ENCODE measurements around the gene SCARB2. TPM values are rescaled to one million over a fixed set of nuclear protein-coding genes. Genes with fewer than 3 reads are reported as not detected.

The SCARB2 gene
- total and polyA plus RNA-seq, 2 of the 4 experiments (the other 2 are of a cell fraction), result 69.2 to 102 TPM

DNA sequence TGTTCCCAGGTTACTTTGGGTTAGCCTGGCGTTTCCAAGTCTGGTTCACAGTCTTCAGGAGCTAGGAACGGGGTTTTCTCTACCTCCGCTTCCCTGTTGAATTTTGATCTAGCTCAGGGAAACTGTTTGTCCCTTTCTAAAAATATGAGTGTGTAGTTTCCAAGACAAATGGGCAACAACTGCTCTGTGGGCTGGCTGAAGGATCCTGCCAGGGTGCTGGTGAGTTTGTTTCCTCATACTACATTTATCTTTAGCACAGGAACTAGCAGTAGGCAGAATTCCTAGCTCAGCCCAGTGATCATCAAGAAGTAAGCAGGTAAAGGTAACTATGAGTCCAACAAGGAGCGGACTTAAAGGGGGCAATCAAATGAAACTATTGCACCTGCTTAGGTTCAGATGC lies 24.6 kb upstream of the SCARB2 start:
- no peaks in the 10 kb centered on the region for H3K4me1 ChIP-seq (ENCODE audit: control insufficient read depth, insufficient read depth, low read length)
- intact Hi-C loops (cut with micrococcal nuclease), result no loop called here
- no peak overlapping the region for H3K23ac ChIP-seq (ENCODE audit: low read depth, low read length)
- no peaks in the 10 kb centered on the region for H4K20me1 ChIP-seq (ENCODE audit: insufficient read depth, low read length)
- no peaks in the 10 kb centered on the region for H3K79me1 ChIP-seq (ENCODE audit: low read depth in 1 of 2, low read length in 2 of 2)
- no TSS peak for BruUV-seq (replicated peaks)
- H2BK5ac ChIP-seq (ENCODE audit: low read depth, low read length, poor library complexity, severe bottlenecking), result no peak overlapping the region
- H3K9ac ChIP-seq (ENCODE audit: low read depth, low read length), result no peak overlapping the region
- no peak overlapping the region for H3K4me3 ChIP-seq (ENCODE audit: insufficient read depth, low read depth, low read length)
- no peak overlapping the region for H3K56ac ChIP-seq (ENCODE audit: extremely low read depth, insufficient read depth, low read length)
- ATAC-seq (ENCODE audit: low read depth) (no peak), DNase-seq (no peak)
- dilution Hi-C loops (cut with HindIII; ENCODE audit: low sequenced_read_pairs, unreplicated experiment), result no loop called here
- TF ChIP-seq, protein P1, sequence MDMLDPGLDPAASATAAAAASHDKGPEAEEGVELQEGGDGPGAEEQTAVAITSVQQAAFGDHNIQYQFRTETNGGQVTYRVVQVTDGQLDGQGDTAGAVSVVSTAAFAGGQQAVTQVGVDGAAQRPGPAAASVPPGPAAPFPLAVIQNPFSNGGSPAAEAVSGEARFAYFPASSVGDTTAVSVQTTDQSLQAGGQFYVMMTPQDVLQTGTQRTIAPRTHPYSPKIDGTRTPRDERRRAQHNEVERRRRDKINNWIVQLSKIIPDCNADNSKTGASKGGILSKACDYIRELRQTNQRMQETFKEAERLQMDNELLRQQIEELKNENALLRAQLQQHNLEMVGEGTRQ (IDR thresholded peaks at IDR 0.05; ENCODE audit: low read depth, low read length), result no peak
- TF ChIP-seq, protein P2, sequence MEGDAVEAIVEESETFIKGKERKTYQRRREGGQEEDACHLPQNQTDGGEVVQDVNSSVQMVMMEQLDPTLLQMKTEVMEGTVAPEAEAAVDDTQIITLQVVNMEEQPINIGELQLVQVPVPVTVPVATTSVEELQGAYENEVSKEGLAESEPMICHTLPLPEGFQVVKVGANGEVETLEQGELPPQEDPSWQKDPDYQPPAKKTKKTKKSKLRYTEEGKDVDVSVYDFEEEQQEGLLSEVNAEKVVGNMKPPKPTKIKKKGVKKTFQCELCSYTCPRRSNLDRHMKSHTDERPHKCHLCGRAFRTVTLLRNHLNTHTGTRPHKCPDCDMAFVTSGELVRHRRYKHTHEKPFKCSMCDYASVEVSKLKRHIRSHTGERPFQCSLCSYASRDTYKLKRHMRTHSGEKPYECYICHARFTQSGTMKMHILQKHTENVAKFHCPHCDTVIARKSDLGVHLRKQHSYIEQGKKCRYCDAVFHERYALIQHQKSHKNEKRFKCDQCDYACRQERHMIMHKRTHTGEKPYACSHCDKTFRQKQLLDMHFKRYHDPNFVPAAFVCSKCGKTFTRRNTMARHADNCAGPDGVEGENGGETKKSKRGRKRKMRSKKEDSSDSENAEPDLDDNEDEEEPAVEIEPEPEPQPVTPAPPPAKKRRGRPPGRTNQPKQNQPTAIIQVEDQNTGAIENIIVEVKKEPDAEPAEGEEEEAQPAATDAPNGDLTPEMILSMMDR (conservative IDR thresholded peaks at IDR 0.05; ENCODE audit: low read depth, low read length), result no peak
- WGBS, 2 experiments (ENCODE audit: extremely low coverage in 2 of 2, insufficient read length in 1 of 2), result no CpG with 5 or more reads among the region's 4 CpGs
- no peaks in the 10 kb centered on the region for H3K9me1 ChIP-seq (ENCODE audit: insufficient read depth, low read length)
- H2AK5ac ChIP-seq (ENCODE audit: low read depth, low read length), result no peak overlapping the region
- no peak overlapping the region for H3K18ac ChIP-seq (ENCODE audit: low read depth, low read length)
- H2AFZ ChIP-seq (replicated peaks; ENCODE audit: low read length, poor library complexity), result no peak overlapping the region
- CTCF ChIA-PET, result no interaction called here
- H3K4me2 ChIP-seq (ENCODE audit: low read depth, low read length), result no peak overlapping the region
- H3K36me3 ChIP-seq (ENCODE audit: control insufficient read depth, insufficient read depth, low read length), result no peaks in the 10 kb centered on the region
- peaks cover 10% of the 10 kb centered on the region for H3K27me3 ChIP-seq (ENCODE audit: control insufficient read depth, insufficient read depth, low read length)
- in situ Hi-C loops (cut with MboI; ENCODE audit: low sequenced_read_pairs), result no loop called here
- no peak overlapping the region for H2BK20ac ChIP-seq (ENCODE audit: low read depth, low read length)
- no peak overlapping the region for H2BK15ac ChIP-seq (ENCODE audit: low read depth, low read length)
- H4K91ac ChIP-seq (ENCODE audit: insufficient read depth, low read depth, low read length), result no peak overlapping the region
- no peak overlapping the region for H3K14ac ChIP-seq (replicated peaks; ENCODE audit: low read depth, low read length)
- H2AK9ac ChIP-seq (replicated peaks; ENCODE audit: low read depth, low read length, poor library complexity), result no peak overlapping the region
- no peak overlapping the region for H4K5ac ChIP-seq (ENCODE audit: low read depth, low read length)
- H3K9me3 ChIP-seq (ENCODE audit: control insufficient read depth, insufficient read depth, low read length), result no peaks in the 10 kb centered on the region; the same call in none of the 2 replicates
- H4K8ac ChIP-seq (ENCODE audit: low read depth in 2 of 2, low read length in 2 of 2), result no peak overlapping the region
- POLR2A ChIA-PET (ENCODE audit: unreplicated experiment), result no interaction called here
- H3K4ac ChIP-seq (ENCODE audit: low read depth, low read length), result no peak overlapping the region
- no peak overlapping the region for H3K27ac ChIP-seq (ENCODE audit: insufficient read depth, low read length)
- no peak overlapping the region for H2BK120ac ChIP-seq (ENCODE audit: low read depth, low read length)
